SK-N-SH treated with all-trans-retinoic acid at 6 μM for 48 hours (cell line): ENCODE measurements around the gene AKAP13.
A peak's percentile ranks its signal among the peaks of the same experiment; 100 is the strongest.

Source experiments
- ATAC-seq: fragments of 200-7000 bp; cut with Tn5 transposase; 3 replicates; pipeline ENCODE4 v1.9.1; 2020; ENCODE audit warnings: mild to moderate bottlenecking, moderate library complexity
- ARNTL ChIP-seq: fragments of 450-650 bp; formaldehyde crosslinking; IDR thresholded peaks from 2 replicates; pipeline ENCODE4 v1.5.0; 2020; ENCODE audit warnings: low read depth, mild to moderate bottlenecking, moderate library complexity, borderline replicate concordance
- BACH2 ChIP-seq: fragments of 250-450 bp; sonication (Bioruptor Pico); IDR thresholded peaks from 2 replicates; pipeline ENCODE4 v1.9.0; 2021; ENCODE audit warnings: mild to moderate bottlenecking, borderline replicate concordance
- CREB5 ChIP-seq: fragments of 250-450 bp; sonication (Bioruptor Pico); IDR thresholded peaks from 2 replicates; pipeline ENCODE4 v1.5.1; 2020; ENCODE audit warnings: low read depth, mild to moderate bottlenecking, moderate library complexity
- CSDC2 ChIP-seq: fragments of 250-450 bp; sonication (Bioruptor Pico); IDR thresholded peaks from 2 replicates; pipeline ENCODE4 v1.5.0; 2020; ENCODE audit warnings: mild to moderate bottlenecking, moderate library complexity
- CSRNP3 ChIP-seq: fragments of 250-450 bp; sonication (Bioruptor Pico); IDR thresholded peaks from 2 replicates; pipeline ENCODE4 v1.5.1; 2021; ENCODE audit warnings: mild to moderate bottlenecking, moderate library complexity
- ESRRG ChIP-seq: fragments of 250-450 bp; sonication (Bioruptor Pico); IDR thresholded peaks from 2 replicates; pipeline ENCODE4 v1.6.1; 2021; ENCODE audit warnings: mild to moderate bottlenecking
- GLIS3 ChIP-seq: fragments of 250-450 bp; sonication (Bioruptor Pico); IDR thresholded peaks from 2 replicates; pipeline ENCODE4 v1.5.0; 2020; ENCODE audit warnings: mild to moderate bottlenecking, moderate library complexity
- ISL1 ChIP-seq: fragments of 250-450 bp; sonication (Bioruptor Pico); IDR thresholded peaks from 2 replicates; pipeline ENCODE4 v2.1.2; 2022; ENCODE audit warnings: mild to moderate bottlenecking, moderate library complexity
- OSR1 ChIP-seq: fragments of 250-450 bp; sonication (Bioruptor Pico); IDR thresholded peaks from 2 replicates; pipeline ENCODE4 v1.8.0; 2022; ENCODE audit warnings: moderate library complexity, mild to moderate bottlenecking, inconsistent platforms
- PATZ1 ChIP-seq: fragments of 250-450 bp; sonication (Bioruptor Pico); IDR thresholded peaks from 2 replicates; pipeline ENCODE4 v1.8.0; 2020; ENCODE audit warnings: mild to moderate bottlenecking, moderate library complexity, borderline replicate concordance
- POU6F1 ChIP-seq: fragments of 250-450 bp; sonication (Bioruptor Pico); IDR thresholded peaks from 2 replicates; pipeline ENCODE4 v1.8.0; 2021; ENCODE audit warnings: low read depth, mild to moderate bottlenecking, moderate library complexity, borderline replicate concordance
- PPARA ChIP-seq: fragments of 250-450 bp; sonication (Bioruptor Pico); IDR thresholded peaks from 2 replicates; pipeline ENCODE4 v1.5.0; 2020; ENCODE audit warnings: mild to moderate bottlenecking, borderline replicate concordance
- SNAI2 ChIP-seq: fragments of 250-450 bp; sonication (Bioruptor Pico); IDR thresholded peaks from 2 replicates; pipeline ENCODE4 v1.5.0; 2020; ENCODE audit warnings: mild to moderate bottlenecking, moderate library complexity
- TCF4 ChIP-seq: fragments of 250-450 bp; sonication (Bioruptor Pico); IDR thresholded peaks from 2 replicates; pipeline ENCODE4 v1.8.0; 2021; ENCODE audit warnings: mild to moderate bottlenecking, moderate library complexity, borderline replicate concordance
- TOX ChIP-seq: fragments of 250-450 bp; sonication (Bioruptor Pico); IDR thresholded peaks from 2 replicates; pipeline ENCODE4 v1.8.0; 2021; ENCODE audit warnings: mild to moderate bottlenecking, moderate library complexity, borderline replicate concordance
- TSHZ2 ChIP-seq: fragments of 250-450 bp; sonication (Bioruptor Pico); IDR thresholded peaks from 2 replicates; pipeline ENCODE4 v1.5.0; 2020; ENCODE audit warnings: mild to moderate bottlenecking, moderate library complexity
- ZC3H10 ChIP-seq: fragments of 250-450 bp; sonication (Bioruptor Pico); IDR thresholded peaks from 2 replicates; pipeline ENCODE4 v1.5.1; 2021; ENCODE audit warnings: mild to moderate bottlenecking, moderate library complexity
- ZFP3 ChIP-seq: fragments of 250-450 bp; sonication (Bioruptor Pico); IDR thresholded peaks from 2 replicates; pipeline ENCODE4 v1.5.0; 2020; ENCODE audit warnings: mild to moderate bottlenecking, moderate library complexity
- ZFP30 ChIP-seq: fragments of 450-650 bp; formaldehyde crosslinking; IDR thresholded peaks from 2 replicates; pipeline ENCODE4 v1.5.0; 2022; ENCODE audit warnings: mild to moderate bottlenecking, moderate library complexity
- ZNF565 ChIP-seq: fragments of 450-650 bp; formaldehyde crosslinking; conservative IDR thresholded peaks from 2 replicates; pipeline ENCODE4 v1.5.0; 2020; ENCODE audit warnings: low read depth, mild to moderate bottlenecking, moderate library complexity
- ZNF70 ChIP-seq: fragments of 450-650 bp; formaldehyde crosslinking; IDR thresholded peaks from 2 replicates; pipeline ENCODE4 v1.5.0; 2020; ENCODE audit warnings: mild to moderate bottlenecking, moderate library complexity
- ZNF8 ChIP-seq: fragments of 450-650 bp; formaldehyde crosslinking; IDR thresholded peaks from 2 replicates; pipeline ENCODE4 v1.5.0; 2020; ENCODE audit warnings: mild to moderate bottlenecking, moderate library complexity

AKAP13 gene

GRCh38 chr15:85636351-85636750, 255.9 kb downstream of the AKAP13 start:
- ATAC-seq: no peak
- TF ChIP-seq OSR1 (CRISPR knock-in tag): no peak
- no peak for TF ChIP-seq ZNF8 (CRISPR knock-in tag)
- no peak for TF ChIP-seq TSHZ2 (CRISPR knock-in tag)
- TF ChIP-seq TOX: no peak
- TF ChIP-seq GLIS3 (CRISPR knock-in tag): no peak
- TF ChIP-seq CSDC2 (CRISPR knock-in tag): no peak
- TF ChIP-seq ESRRG (CRISPR knock-in tag): no peak
- TF ChIP-seq BACH2 (CRISPR knock-in tag): no peak
- no peak for TF ChIP-seq TCF4 (CRISPR knock-in tag)
- no peak for TF ChIP-seq CREB5 (CRISPR knock-in tag)
- no peak for TF ChIP-seq ZFP3
- no peak for TF ChIP-seq ZNF70 (CRISPR knock-in tag)
- no peak for TF ChIP-seq PPARA (CRISPR knock-in tag)
- TF ChIP-seq PATZ1 (CRISPR knock-in tag): no peak
- no peak for TF ChIP-seq ZNF565 (CRISPR knock-in tag)
- no peak for TF ChIP-seq ZFP30
- no peak for TF ChIP-seq CSRNP3
- TF ChIP-seq SNAI2: no peak

- ATAC-seq: peak; percentile 99
- no peak for TF ChIP-seq TCF4 (CRISPR knock-in tag)
- TF ChIP-seq ZNF8 (CRISPR knock-in tag): no peak
- TF ChIP-seq ARNTL (CRISPR knock-in tag): no peak
- TF ChIP-seq ZFP3: no peak
- no peak for TF ChIP-seq PATZ1 (CRISPR knock-in tag)
- no peak for TF ChIP-seq GLIS3 (CRISPR knock-in tag)
- no peak for TF ChIP-seq CSDC2 (CRISPR knock-in tag)
- no peak for TF ChIP-seq ISL1 (CRISPR knock-in tag)
- TF ChIP-seq TSHZ2 (CRISPR knock-in tag): no peak
- TF ChIP-seq ZC3H10 (CRISPR knock-in tag): no peak
- TF ChIP-seq CSRNP3: no peak
- TF ChIP-seq POU6F1 (CRISPR knock-in tag): no peak
- TF ChIP-seq ZNF565 (CRISPR knock-in tag): no peak
- TF ChIP-seq ZFP30: no peak
- TF ChIP-seq PPARA (CRISPR knock-in tag): no peak
- TF ChIP-seq ESRRG (CRISPR knock-in tag): no peak
- no peak for TF ChIP-seq OSR1 (CRISPR knock-in tag)
- TF ChIP-seq BACH2 (CRISPR knock-in tag): no peak
Observed at GRCh38 chr15:85639752-85640381, 259.5 kb downstream of the AKAP13 start.
